Heart right ventricle (tissue), 16 donors: ENCODE data around the gene GPC5. TPM values are rescaled to one million over a fixed set of nuclear protein-coding genes. Genes with fewer than 3 reads are reported as not detected.

Experiments
- ATAC-seq, 8 donors: fragments of 200-7000 bp; cut with Tn5 transposase; one replicate each; pipeline ENCODE4 v1.9.1; 2020; ENCODE audit warnings: mild to moderate bottlenecking in 8 of 8, moderate library complexity in 8 of 8, moderate number of reproducible peaks in 1 of 8
- DNase-seq, 2 donors: peaks; one replicate each; pipeline ENCODE4 v3.0.0-alpha.2; 2020
- H3K27ac ChIP-seq, 10 donors: fragments of 200-600 bp; sonication (generic) in 2 of 10; one replicate each; pipeline versions ENCODE4 v1.5.0 to v1.8.0; 2020 to 2022; ENCODE audit warnings: mild to moderate bottlenecking in 3 of 10
- H3K27me3 ChIP-seq, 7 donors: fragments of 200-600 bp; one replicate each; pipeline ENCODE4 v1.8.0; 2021 to 2022; ENCODE audit warnings: mild to moderate bottlenecking in 2 of 7
- H3K36me3 ChIP-seq, 9 donors: fragments of 200-600 bp; sonication (generic) in 1 of 9; one replicate each; pipeline versions ENCODE4 v1.5.0 to v1.8.0; 2020 to 2022; ENCODE audit warnings: mild to moderate bottlenecking in 2 of 9
- H3K4me1 ChIP-seq, 9 donors: fragments of 200-600 bp; sonication (generic) in 1 of 9; one replicate each; pipeline versions ENCODE4 v1.5.0 to v1.8.0; 2020 to 2022; ENCODE audit warnings: mild to moderate bottlenecking in 4 of 9
- H3K4me3 ChIP-seq, 10 donors: fragments of 200-600 bp; sonication (generic) in 2 of 10; one replicate each; pipeline versions ENCODE4 v1.5.0 to v1.8.0; 2020 to 2022; ENCODE audit warnings: mild to moderate bottlenecking in 7 of 10, moderate library complexity in 2 of 10
- H3K9me3 ChIP-seq, 11 donors: fragments of 200-600 bp in 10 of 11; sonication (generic) in 2 of 11; one replicate each; pipeline versions ENCODE4 v1.5.0 to v1.8.0; 2013 to 2022; ENCODE audit warnings: mild to moderate bottlenecking in 2 of 11, control low read depth in 1 of 11, moderate library complexity in 1 of 11
- CTCF ChIP-seq, 9 donors: fragments of 200-600 bp; sonication (generic) in 2 of 9; IDR thresholded peaks; one replicate each; pipeline versions ENCODE4 v1.5.0 to v1.8.0; 2021 to 2022; ENCODE audit warnings: antibody characterized with exemption in 9 of 9, mild to moderate bottlenecking in 5 of 9, moderate library complexity in 1 of 9
- WGBS, 2 donors: extraction: QIAGEN DNeasy Blood & Tissue Kit; methylation state at CpG; one replicate each; pipeline ENCODE4 v1.1.7; 2013; ENCODE audit warnings: inconsistent platforms in 1 of 2; 5-methylcytosine and 5-hydroxymethylcytosine counted together
- intact Hi-C, 10 donors: fragments of 100-400 bp; cut with DNase I; formaldehyde crosslinking; loops; one replicate each; pipeline versions ENCODE4 v1.11.1 to v1.14.2; 2022
- polyA plus RNA-seq, 2 donors: library from polyadenylated mRNA; stranded (reverse); fragments of 200-250 nt; gene quantifications; one replicate each; pipeline ENCODE4 v1.2.3, GENCODE V29; 2013
- total RNA-seq, 10 donors: library from RNA; stranded (reverse); fragmentation: NEBNext Ultra II Directional in 3 of 10; extraction: Animal tissue kit (Norgen Biotek cat#: 25700) in 3 of 10; gene quantifications; one replicate each; pipeline versions ENCODE4 v1.2.1 to v1.2.4, GENCODE V29; 2021 to 2023
- donor health status: Arrhythmogenic right ventricular cardiomyopathy.
- donor health status: ischemic (EF 13 %, LVEDD 7.1; RV severe dilation, severe dysfunction).
- donor health status: healthy with polysubstance abuse.
- donor health status: DM: no; HTN: yes; CAD: no.
- donor health status: DM: no; HTN: no; CAD: no.
- donor health status: ischemic (EF 25% LVEDD 6.9; RV normal size, moderate dysfunction).
- donor health status: ischemic (EF 25% LVEDD 5.7; RV mildly dilated, moderate dysfunction).
- donor health status: healthy.
- donor health status: DM: yes; HTN: yes; CAD: no.
- donor health status: Ischemic cardiomyopathy.
- donor health status: ischemic (EF 35%, LVEDD 5.7; RV mildly dilated, moderate dysfunction).
- donor health status: nonischemic (EF 11% LVEDD 7.7; RV severe dilation, severe dysfunction).
- donor health status: DM: yes; HTN: yes; CAD: no.
- donor health status: PGD.
- donor health status: ischemic (EF 29% LVEDD 5.4; RV normal size, mild dysfunction).
- donor health status: nonischemic (EF 23%, LVEDD 6.1; RV moderate dilation, normal function).

The GPC5 gene
- total and polyA plus RNA-seq, 12 donors, result 0.01 to 3.5 (median 0.70) TPM; not detected in 1

- no peaks in the 10 kb centered on the region for H3K27me3 ChIP-seq
- DNase-seq, result no peak
- H3K27ac ChIP-seq, result no peak overlapping the region
- TF ChIP-seq CTCF (IDR thresholded peaks at IDR 0.05), result no peak
- H3K4me1 ChIP-seq, result no peaks in the 10 kb centered on the region
- 52 to 54% methylated on average over 5 of the region's 5 CpGs for WGBS, 2 donors
- no peak for ATAC-seq
- no peaks in the 10 kb centered on the region for H3K36me3 ChIP-seq
- H3K4me3 ChIP-seq, result no peak overlapping the region
- intact Hi-C loops, result no loop called here
- peaks cover 0 to 18% (median 0%) of the 10 kb centered on the region in 11 donors for H3K9me3 ChIP-seq
Observed at GRCh38 chr13:91557328-91558090, 159.1 kb downstream of the GPC5 start.

- 57 to 58% methylated on average over 5 of the region's 5 CpGs for WGBS, 2 donors
- intact Hi-C loops, result no loop called here
- Histone ChIP-seq H3K4me1 (no peaks in the 10 kb centered on the region), H3K27me3 (no peaks in the 10 kb centered on the region), H3K36me3 (no peaks in the 10 kb centered on the region), H3K27ac (no peak overlapping the region), H3K4me3 (no peak overlapping the region), H3K9me3 (no peaks in the 10 kb centered on the region)
- ATAC-seq, result no peak
- no peak for DNase-seq
- TF ChIP-seq CTCF (IDR thresholded peaks at IDR 0.05), result no peak
Observed at GRCh38 chr13:91563799-91564198, 165.4 kb downstream of the GPC5 start.

GRCh38 chr13:91564396-91564795 lies 166.0 kb downstream of the GPC5 start:
- TF ChIP-seq CTCF (IDR thresholded peaks at IDR 0.05), result no peak
- intact Hi-C loops, result no loop called here
- H3K9me3 ChIP-seq, result no peaks in the 10 kb centered on the region
- no peaks in the 10 kb centered on the region for H3K27me3 ChIP-seq
- DNase-seq (no peak), ATAC-seq (no peak)
- no peaks in the 10 kb centered on the region for H3K36me3 ChIP-seq
- no peaks in the 10 kb centered on the region for H3K4me1 ChIP-seq
- no peak overlapping the region for H3K27ac ChIP-seq
- H3K4me3 ChIP-seq, result no peak overlapping the region
- WGBS, 2 donors, result 76 to 77% methylated on average over 4 of the region's 4 CpGs

- no peak for TF ChIP-seq CTCF (IDR thresholded peaks at IDR 0.05)
- Histone ChIP-seq H3K9me3 (no peaks in the 10 kb centered on the region), H3K27me3 (no peaks in the 10 kb centered on the region), H3K4me3 (no peak overlapping the region), H3K27ac (no peak overlapping the region), H3K36me3 (no peaks in the 10 kb centered on the region), H3K4me1 (no peaks in the 10 kb centered on the region)
- 93 to 94% methylated on average over 5 of the region's 5 CpGs for WGBS, 2 donors
- DNase-seq (no peak), ATAC-seq (no peak)
- intact Hi-C loops, result no loop called here
Observed at GRCh38 chr13:91565296-91565695, 166.9 kb downstream of the GPC5 start.
